Spleen (tissue), 7 donors: Measurements from ENCODE around the gene MIA3.

Experiments used
- CTCF ChIP-seq, 11 experiments: fragments of 200-600 bp in 7 of 11; fragments of 450-650 bp in 4 of 11; sonication (generic) in 4 of 11; IDR thresholded peaks in 8 of 11; conservative IDR thresholded peaks in 3 of 11; 1 replicate in 7 of 11; 2 replicates in 4 of 11; pipeline versions ENCODE4 v1.4.0 to v1.8.0; 2016 to 2021; ENCODE audit warnings: antibody characterized with exemption in 11 of 11, inconsistent platforms in 4 of 11, mild to moderate bottlenecking in 1 of 11
- POLR2A ChIP-seq, 3 donors: fragments of 450-650 bp; IDR thresholded peaks; one replicate each; pipeline ENCODE4 v1.5.1; 2017; ENCODE audit warnings: antibody characterized with exemption in 3 of 3, mild to moderate bottlenecking in 1 of 3
- POLR2AphosphoS5 ChIP-seq, 3 donors: sonication (generic); formaldehyde crosslinking; IDR thresholded peaks; one replicate each; pipeline ENCODE4 v1.5.1; 2017; ENCODE audit warnings: antibody characterized with exemption in 3 of 3
- donor health status: DM: no; HTN: no; CAD: no; lungs with moderate emphysema.
- donor health status: DM: no; HTN: no; CAD: no.
- donor health status: DM: no; HTN: no; CAD: no.

GRCh38 chr1:222697203-222697602, 79.3 kb downstream of the MIA3 start:
- TF ChIP-seq POLR2A (IDR thresholded peaks at IDR 0.05) (no peak), CTCF (IDR thresholded peaks at IDR 0.05 in 8 of 11, conservative IDR thresholded peaks at IDR 0.05 in 3 of 11) (no peak), POLR2AphosphoS5 (IDR thresholded peaks at IDR 0.05) (no peak)
